ENCODE results near the gene GKN1. TPM values are rescaled to one million over a fixed set of nuclear protein-coding genes. Genes with fewer than 3 reads are reported as not detected.

Gene GKN1
- total RNA-seq, 1 experiment from 2014 or later, result not detected

- H3K36me3 Mint-ChIP-seq (ENCODE audit: insufficient read depth in 1 of 3, low read depth in 3 of 3), result no peaks in the 10 kb centered on the region; a peak in 1 of 7 replicates
- WGBS (ENCODE audit: extremely low coverage, insufficient read length, low lambda C conversion rate), result no CpG with 5 or more reads among the region's 7 CpGs
- Histone ChIP-seq H3K4me2 (ENCODE audit: insufficient read depth, insufficient read length, low read length) (no peak overlapping the region), H3K79me1 (ENCODE audit: insufficient read depth, low read depth, low read length, poor library complexity, severe bottlenecking) (no peaks in the 10 kb centered on the region), H2AK5ac (ENCODE audit: insufficient read length, low read length) (no peak overlapping the region), H2BK120ac (ENCODE audit: low read depth, low read length, poor library complexity, severe bottlenecking) (no peak overlapping the region), H3K79me2 (ENCODE audit: insufficient read depth, low read length) (no peaks in the 10 kb centered on the region), H2BK15ac (ENCODE audit: low read depth, low read length) (no peak overlapping the region), H2BK12ac (ENCODE audit: insufficient read length, low read depth, low read length) (no peak overlapping the region), H3K9me3 (ENCODE audit: control insufficient read depth, low read depth, low read length) (no peaks in the 10 kb centered on the region), H2BK5ac (ENCODE audit: insufficient read length, low read length) (no peak overlapping the region), H3T11ph (ENCODE audit: low read length) (no peak overlapping the region), H4K8ac (replicated peaks; ENCODE audit: insufficient read length, low read depth, low read length) (no peak overlapping the region), H3K9ac (ENCODE audit: extremely low read depth, insufficient read length, low read length) (no peak overlapping the region), H3K23me2 (ENCODE audit: insufficient read length, low read depth, low read length, poor library complexity, severe bottlenecking) (no peaks in the 10 kb centered on the region), H3K4ac (ENCODE audit: low read depth, low read length) (no peak overlapping the region), H3K56ac (ENCODE audit: insufficient read length, low read depth, low read length) (no peak overlapping the region), H4K91ac (ENCODE audit: insufficient read length, low read depth, low read length) (no peak overlapping the region), H3K18ac (ENCODE audit: insufficient read length, low read depth, low read length) (no peak overlapping the region), H4K5ac (ENCODE audit: insufficient read length, low read depth, low read length) (no peak overlapping the region), H3K23ac (ENCODE audit: insufficient read length, low read depth, low read length) (no peak overlapping the region), H3K14ac (ENCODE audit: insufficient read depth, low read length) (no peak overlapping the region), H3K27me3 (ENCODE audit: insufficient read depth, low read length) (no peaks in the 10 kb centered on the region), H4K20me1 (ENCODE audit: control insufficient read depth, insufficient read depth, insufficient read length) (no peaks in the 10 kb centered on the region), H2BK20ac (ENCODE audit: low read depth, low read length, poor library complexity, severe bottlenecking) (no peak overlapping the region), H3K27ac (ENCODE audit: insufficient read length, low read depth, low read length) (no peak overlapping the region), H3K4me1 (ENCODE audit: insufficient read depth, low read length) (no peaks in the 10 kb centered on the region), H2AFZ (ENCODE audit: low read length) (no peak overlapping the region)
- TF ChIP-seq CTCF (conservative IDR thresholded peaks at IDR 0.05), result no peak
- no peaks in the 10 kb centered on the region for H3K4me1 Mint-ChIP-seq
- H3K9me3 Mint-ChIP-seq, result no peaks in the 10 kb centered on the region
- no peak overlapping the region for H3K27ac Mint-ChIP-seq
- H3K27me3 Mint-ChIP-seq (ENCODE audit: low read depth), result peaks cover 8% of the 10 kb centered on the region
- DNase-seq, result no peak
- H3K4me3 Mint-ChIP-seq, result no peak overlapping the region
These were observed 19.2 kb downstream of the GKN1 start for GRCh38 chr2:68993660-68994059.
